ENCODE results near the gene INAFM1.

Gene INAFM1

DNA sequence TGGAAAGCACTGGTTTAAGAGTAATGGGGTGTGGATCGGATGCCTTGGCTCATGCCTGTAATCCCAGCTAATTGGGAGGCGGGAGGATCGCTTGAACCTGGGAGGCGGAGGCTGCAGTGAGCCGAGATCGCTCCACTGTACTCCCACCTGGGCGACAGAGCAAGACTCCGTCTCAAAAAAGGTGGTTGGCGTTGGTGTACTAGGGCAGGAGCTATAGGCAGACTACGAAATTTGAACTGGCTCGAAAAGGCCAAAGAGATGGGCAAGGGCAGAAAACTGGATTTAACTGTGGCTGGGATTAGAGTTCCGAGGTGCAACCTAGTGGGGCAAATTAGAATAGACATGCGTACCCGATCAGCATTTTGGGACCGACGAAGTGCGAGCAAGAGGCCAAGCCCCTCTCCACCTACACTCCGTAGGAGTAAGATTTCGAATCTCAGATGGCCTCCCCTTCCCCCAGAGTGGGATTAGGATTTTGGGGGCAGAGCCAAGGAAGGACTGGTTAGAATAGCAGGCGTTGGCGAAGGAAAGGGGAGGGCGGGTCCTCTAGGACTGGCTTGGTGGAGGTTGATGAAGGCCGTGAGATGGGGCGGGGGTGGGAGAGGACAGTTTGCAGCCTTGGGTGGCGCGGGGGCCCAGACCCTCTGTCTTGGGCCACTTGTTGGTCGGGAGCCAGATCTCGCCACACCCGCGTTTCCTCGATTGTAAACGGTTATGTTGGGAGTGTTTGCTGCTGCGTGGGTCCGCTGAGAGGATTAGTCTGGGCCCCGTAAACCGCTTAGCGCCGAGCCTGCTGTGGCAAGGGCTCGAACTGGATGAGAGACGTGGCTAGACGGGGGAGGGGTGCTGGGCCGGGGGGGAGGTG, 2.0 kb upstream of the INAFM1 start:
- no peak for TF ChIP-seq GATA2 (IDR thresholded peaks at IDR 0.05; ENCODE audit: low read depth, low read length)
- no peak for TF ChIP-seq GATA3 (IDR thresholded peaks at IDR 0.05; ENCODE audit: low read depth, low read length)

DNA sequence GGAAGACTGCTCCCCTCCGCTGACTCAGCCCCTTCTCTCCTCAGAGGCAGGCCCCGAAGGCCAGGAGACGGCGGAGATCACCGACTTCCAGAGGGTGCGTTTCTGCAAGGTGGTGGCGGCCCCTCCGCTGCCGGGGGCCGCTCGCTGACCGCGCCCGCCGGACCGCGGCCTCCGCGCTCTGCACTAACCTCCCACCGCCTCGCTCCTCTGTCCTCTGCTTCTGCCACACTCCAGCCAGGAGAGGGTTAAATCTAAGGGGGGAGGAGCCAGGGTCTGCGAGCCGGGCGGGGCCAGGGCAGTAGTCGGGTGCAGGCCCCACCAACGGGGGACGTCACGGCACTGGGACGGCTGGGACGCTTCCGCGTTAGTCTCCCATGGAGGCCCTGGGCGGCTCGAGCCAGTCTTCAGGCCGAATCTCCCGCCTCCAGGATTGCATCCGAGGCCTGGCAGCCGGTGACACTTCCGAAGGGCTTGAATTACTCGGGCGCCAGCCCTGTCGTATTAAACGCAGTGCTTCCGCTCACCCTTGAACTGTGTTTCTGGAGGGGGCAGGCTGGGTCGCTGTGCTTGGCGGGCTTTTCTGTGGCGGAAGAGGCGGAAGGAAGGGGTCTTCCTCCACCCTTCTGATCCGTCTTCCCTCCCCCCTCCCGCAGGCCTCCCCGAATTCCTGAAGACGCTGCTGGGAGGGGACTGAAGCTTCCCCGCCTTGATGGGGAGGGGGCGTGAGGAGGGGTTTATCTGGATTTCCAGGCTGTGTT, 1.2 kb upstream of the INAFM1 start:
- TF ChIP-seq GATA3 (IDR thresholded peaks at IDR 0.05; ENCODE audit: low read depth, low read length) (no peak), GATA2 (IDR thresholded peaks at IDR 0.05; ENCODE audit: low read depth, low read length) (no peak)

DNA sequence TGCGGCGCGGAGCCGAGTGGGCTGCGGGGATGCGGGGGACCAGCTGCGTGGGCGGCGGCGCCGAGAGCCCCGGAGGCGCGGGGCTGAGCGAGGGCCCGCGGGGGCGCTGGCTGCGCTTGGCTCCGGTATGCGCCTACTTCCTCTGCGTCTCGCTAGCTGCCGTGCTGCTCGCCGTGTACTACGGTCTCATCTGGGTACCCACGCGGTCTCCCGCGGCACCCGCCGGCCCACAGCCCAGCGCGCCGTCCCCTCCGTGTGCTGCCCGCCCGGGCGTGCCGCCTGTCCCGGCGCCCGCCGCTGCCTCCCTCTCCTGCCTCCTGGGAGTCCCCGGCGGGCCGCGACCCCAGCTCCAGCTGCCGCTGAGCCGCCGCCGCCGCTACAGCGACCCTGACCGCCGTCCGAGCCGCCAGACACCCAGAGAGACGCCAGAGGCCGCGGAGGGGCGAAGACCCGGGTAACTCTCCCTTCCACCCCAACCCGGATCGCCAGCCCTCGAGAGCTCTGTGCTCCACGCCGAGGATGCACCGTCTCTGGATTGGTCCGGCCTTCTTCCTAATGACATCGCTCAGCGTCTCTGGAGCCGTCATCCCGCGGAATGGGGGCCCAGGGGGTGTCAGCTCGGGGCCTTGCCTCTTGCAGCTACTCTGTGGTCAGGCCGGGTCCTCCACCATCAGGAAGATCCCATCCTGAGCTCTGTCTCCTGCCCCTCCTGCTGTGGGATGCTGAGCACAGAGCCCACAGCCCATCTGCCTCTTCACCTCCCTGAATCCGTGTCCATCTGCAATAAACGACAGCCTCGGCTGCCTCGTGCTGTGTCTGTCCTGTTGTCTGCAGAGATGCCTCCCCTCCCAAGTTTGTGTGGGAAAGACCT, 441 bp downstream of the INAFM1 start:
- no peak for TF ChIP-seq GATA2 (IDR thresholded peaks at IDR 0.05; ENCODE audit: low read depth, low read length)
- TF ChIP-seq GATA3 (IDR thresholded peaks at IDR 0.05; ENCODE audit: low read depth, low read length), result no peak

DNA sequence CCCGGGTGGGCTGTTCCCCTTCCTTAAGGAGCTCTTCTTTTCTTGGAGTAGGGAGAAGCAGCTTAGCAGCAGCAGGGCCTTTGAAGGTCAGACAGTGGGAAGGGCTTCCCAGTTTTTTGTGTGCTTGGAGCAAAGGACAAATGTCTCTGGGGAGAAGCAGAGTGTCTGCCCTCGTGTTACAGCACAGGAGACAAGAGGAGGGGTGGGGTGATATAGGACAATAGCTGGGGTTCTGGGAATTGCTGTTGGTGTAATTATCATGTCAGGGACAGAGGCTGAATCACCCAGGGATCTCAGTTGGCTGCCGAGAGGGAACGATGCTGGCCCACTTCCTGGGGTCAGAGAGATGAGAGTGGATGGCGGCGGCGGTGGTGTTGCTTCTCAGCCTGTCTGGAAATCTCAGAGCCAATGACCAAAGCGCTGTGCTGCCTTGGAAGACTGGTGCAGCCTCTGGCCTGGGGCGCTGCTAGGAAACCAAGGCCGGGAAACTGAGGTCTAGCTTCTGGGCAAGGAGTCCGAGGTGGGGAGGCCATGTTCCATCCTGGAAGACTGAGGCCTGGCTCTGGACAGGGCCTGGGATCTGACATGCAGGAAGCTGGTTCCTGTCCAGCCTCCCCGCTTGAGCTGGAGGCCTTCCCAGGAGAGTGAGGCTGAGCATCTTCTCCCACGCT, 1.2 kb downstream of the INAFM1 start:
- TF ChIP-seq GATA2 (IDR thresholded peaks at IDR 0.05; ENCODE audit: low read depth, low read length), result no peak
- TF ChIP-seq GATA3 (IDR thresholded peaks at IDR 0.05; ENCODE audit: low read depth, low read length), result no peak

DNA sequence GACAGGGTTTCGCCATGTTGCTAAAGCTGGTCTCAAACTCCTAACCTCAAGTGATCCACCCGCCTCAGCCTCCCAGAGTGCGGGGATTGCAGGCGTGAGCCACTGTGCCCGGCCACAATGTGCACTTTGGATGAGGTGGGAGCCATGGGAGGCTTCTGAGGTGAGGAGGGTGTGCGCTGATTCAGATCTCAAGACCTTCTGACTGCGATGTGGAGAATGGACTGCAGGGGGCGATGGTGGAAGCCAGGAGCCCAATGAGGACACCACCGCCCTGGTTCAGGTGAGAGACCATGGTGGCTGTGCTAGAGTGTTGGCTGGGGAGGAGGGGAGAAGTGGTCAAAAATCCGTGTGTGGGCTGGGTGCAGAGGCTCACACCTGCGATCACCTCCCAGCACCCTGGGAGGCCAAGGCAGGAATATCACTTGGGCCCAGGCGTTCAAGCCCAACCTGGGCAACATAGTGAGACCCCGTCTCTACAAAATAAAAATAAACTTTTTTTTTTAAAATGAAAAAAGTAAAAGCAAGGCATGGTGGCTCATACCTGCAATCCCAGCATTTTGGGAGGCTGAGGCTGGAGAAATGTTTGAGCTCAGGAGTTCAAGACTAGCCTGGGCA, 5.6 kb downstream of the INAFM1 start:
- no peak for TF ChIP-seq GATA2 (IDR thresholded peaks at IDR 0.05; ENCODE audit: low read depth, low read length)
- TF ChIP-seq GATA3 (IDR thresholded peaks at IDR 0.05; ENCODE audit: low read depth, low read length), result no peak

DNA sequence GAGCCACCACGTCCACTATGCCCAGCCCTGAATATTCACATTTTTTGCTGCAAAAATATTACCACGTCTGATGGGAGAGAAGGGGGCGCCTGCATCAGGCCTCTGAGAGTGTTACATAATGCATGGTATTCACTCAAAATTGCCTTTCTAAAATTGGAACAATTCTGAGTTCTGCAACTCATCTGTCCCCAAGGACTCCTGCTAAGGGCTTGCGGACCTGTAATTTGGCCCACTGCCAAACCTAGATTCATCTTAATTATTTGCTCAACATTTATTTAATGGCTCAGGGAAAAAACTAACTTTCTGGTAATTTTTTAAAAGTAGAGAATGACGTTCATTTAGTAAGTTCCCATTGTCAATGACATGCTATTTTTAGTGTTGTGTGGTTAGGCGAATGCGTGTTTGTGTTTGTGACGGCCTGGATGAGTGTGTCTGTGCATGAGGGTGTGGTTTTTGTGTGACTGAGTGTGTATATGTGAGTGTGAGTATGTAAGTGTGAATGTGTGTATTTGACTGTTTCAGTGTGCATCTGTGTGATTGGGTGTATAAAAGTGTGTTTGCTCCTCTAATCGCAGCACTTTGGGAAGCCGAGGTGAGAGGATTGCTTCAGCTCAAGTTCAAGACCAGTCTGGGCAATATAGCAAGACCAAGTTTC, 8.8 kb downstream of the INAFM1 start:
- TF ChIP-seq GATA2 (IDR thresholded peaks at IDR 0.05; ENCODE audit: low read depth, low read length) (no peak), GATA3 (IDR thresholded peaks at IDR 0.05; ENCODE audit: low read depth, low read length) (no peak)

DNA sequence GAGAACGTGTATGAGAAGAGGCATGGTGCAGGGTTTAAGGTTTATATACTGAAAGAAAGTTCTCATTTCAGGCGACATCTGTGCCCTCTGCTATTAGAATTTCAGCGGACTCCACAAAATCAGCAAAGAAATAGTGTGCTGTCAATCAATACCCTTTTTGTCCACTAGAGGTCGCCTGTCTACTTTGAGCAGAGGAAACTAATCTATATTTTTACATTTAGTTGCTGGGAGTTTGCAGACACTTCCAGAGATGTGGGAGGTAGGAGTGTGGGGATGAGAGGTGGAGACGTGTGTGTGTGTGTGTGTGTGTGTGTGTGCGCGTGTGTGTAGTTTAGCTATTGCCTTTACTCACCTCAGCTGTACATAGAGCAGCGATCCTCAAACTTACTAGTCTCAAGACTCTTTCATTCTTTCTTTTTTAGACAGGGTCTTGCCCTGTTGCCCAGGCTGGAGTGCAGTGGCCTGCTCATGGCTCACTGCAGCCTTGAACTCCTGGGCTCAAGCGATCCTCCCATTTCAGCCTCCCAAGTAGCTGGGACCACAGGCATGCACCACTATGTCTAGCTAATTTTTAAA, 9.7 kb downstream of the INAFM1 start:
- TF ChIP-seq GATA3 (IDR thresholded peaks at IDR 0.05; ENCODE audit: low read depth, low read length) (no peak), GATA2 (IDR thresholded peaks at IDR 0.05; ENCODE audit: low read depth, low read length) (no peak)

DNA sequence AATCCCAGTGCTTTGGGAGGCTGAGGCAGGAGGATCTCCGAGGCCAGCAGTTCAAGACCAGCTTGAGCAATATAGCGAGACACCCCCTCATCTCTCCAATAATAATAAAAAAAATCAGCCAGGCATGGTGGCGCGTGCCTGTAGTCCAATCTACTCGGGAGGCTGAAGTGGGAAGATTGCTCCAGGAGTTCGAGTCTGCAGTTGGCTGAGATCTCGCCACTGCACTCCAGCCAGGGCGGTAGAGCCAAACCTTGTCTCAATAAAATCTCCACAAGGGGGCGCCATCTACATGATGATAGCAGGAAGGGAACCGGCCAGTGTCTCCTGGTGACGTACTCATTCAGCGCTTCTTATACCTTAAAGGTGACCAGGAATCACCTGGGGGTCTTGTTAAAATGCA, 21.4 kb downstream of the INAFM1 start:
- TF ChIP-seq GATA3 (IDR thresholded peaks at IDR 0.05; ENCODE audit: low read depth, low read length), result no peak
- no peak for TF ChIP-seq GATA2 (IDR thresholded peaks at IDR 0.05; ENCODE audit: low read depth, low read length)

DNA sequence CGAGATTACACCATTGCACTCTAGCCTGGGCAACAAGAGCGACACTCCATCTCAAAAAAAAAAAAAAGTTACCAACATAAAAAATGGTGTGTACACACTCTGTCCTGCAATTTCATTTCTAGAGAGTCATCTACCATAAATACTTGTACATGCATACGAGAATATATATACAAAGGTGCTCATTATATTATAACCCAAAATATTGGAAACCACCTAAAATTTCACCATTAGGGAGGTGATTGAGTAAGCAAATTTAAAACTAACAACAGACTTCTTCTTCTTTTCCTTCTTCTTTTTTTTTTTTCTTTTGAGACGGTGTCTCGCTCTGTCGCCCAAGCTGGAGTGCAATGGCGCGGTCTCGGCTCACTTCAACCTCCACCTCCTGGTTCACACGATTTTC, 27.6 kb downstream of the INAFM1 start:
- no peak for TF ChIP-seq GATA2 (IDR thresholded peaks at IDR 0.05; ENCODE audit: low read depth, low read length)
- TF ChIP-seq GATA3 (IDR thresholded peaks at IDR 0.05; ENCODE audit: low read depth, low read length), result no peak

DNA sequence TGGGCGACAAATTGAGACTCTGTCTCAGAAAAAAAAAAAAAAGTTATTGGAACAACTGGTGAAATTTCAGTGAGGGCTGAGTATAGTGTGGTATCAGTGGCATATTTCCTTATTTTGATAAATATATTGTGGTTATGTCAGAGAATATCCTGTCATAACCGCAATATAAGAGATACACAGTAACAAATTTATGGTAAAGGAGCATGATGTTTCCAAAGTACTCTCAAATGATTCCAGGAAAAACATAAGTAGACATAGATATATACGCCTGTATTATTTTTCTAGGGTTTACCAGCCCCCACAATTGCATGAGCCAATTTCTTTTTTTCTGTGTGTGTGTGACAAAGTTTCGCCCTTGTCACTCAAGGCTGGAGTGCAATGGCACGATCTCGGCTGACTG, 29.3 kb downstream of the INAFM1 start:
- no peak for TF ChIP-seq GATA3 (IDR thresholded peaks at IDR 0.05; ENCODE audit: low read depth, low read length)
- no peak for TF ChIP-seq GATA2 (IDR thresholded peaks at IDR 0.05; ENCODE audit: low read depth, low read length)

DNA sequence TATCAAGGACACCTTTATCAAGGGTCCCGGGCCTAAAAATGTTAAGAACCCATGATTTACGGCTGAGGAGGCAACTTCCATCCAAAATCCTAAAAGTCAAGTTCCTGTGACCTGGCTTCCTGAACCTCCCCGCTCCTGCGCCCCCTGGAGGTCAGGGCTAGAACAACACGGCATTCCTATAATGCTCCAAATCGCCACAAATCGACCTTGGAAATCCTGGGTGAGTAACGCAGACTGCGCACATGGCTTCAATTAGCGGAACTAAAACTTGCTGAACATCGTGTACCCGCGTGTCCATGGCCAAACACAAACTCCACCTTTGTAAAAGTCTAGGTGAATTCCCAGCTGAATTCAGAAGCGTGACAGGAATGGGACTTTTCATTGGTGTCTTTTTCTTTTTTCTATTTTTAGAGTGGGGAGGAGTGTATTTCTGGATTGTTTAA, 30.6 kb downstream of the INAFM1 start:
- no peak for TF ChIP-seq GATA3 (IDR thresholded peaks at IDR 0.05; ENCODE audit: low read depth, low read length)
- no peak for TF ChIP-seq GATA2 (IDR thresholded peaks at IDR 0.05; ENCODE audit: low read depth, low read length)

DNA sequence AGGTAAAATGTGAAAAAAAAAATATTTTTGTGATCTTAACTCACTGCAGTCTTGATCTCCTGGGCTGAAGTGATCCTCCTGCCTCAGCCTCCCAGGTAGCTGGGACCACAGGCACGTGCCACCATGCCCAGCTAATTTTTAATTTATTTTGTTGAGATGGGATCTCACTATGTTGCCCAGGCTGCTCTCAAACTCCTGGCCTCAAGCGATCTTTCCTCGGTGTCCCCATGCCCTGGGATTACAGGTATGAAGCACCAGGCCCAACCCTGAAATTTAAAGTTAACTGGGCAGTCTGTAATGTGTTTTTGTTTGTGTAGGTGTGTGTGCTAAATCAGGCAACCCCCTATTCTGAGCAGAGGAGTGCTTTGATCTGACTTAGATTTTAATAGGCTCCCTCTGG, 31.6 kb downstream of the INAFM1 start:
- no peak for TF ChIP-seq GATA2 (IDR thresholded peaks at IDR 0.05; ENCODE audit: low read depth, low read length)
- no peak for TF ChIP-seq GATA3 (IDR thresholded peaks at IDR 0.05; ENCODE audit: low read depth, low read length)

Measured in SH-SY5Y (cell line).